Measurements from ENCODE around the gene MAPKBP1. TPM values are rescaled to one million over a fixed set of nuclear protein-coding genes. Genes with fewer than 3 reads are reported as not detected.

MAPKBP1 gene
- total and polyA plus RNA-seq, 2 of the 13 experiments (the other 11 are each of a cell fraction or from before 2014, with no cell fraction given) = 3.0 to 7.3 TPM

- TF ChIP-seq ZNF318 (CRISPR knock-in tag; IDR thresholded peaks at IDR 0.05) = no peak
- no peak for TF ChIP-seq TMF1 (CRISPR knock-in tag; IDR thresholded peaks at IDR 0.05; ENCODE audit: low read depth)
- no peak for TF ChIP-seq ZNF713 (CRISPR knock-in tag; IDR thresholded peaks at IDR 0.05)
- TF ChIP-seq AFF4 (CRISPR knock-in tag; IDR thresholded peaks at IDR 0.05) = no peak
- TF ChIP-seq ZFYVE20 (CRISPR knock-in tag; IDR thresholded peaks at IDR 0.05; ENCODE audit: borderline replicate concordance, low read depth) = no peak
Measured at GRCh38 chr15:41856262-41856661, 82.0 kb downstream of the MAPKBP1 start (continued).
